ENCODE results near the gene ATG13.
"Not testable (repeated sequence)": the region's sequence is repeated elsewhere in the genome, so short reads cannot be mapped to it uniquely, and the experiment has no call there.

The ATG13 gene

GRCh38 chr11:46617134-46617971, at the start of gene ATG13, which contains the start of gene HARBI1:
TSS of gene ATG13 (plus strand) at chr11:46617553. CDS start at chr11:46644292, 26,739 bp downstream.
TSS of gene HARBI1 (minus strand) at chr11:46617227. CDS start at chr11:46616237, 990 bp downstream.
- DNase-seq, result peak; percentile 96 to 98 (median 96)

- no peak for DNase-seq
Measured at GRCh38 chr11:46570790-46571398, 46.5 kb upstream of the ATG13 start.

- DNase-seq, result no peak
Measured at GRCh38 chr11:46574656-46575055, 42.7 kb upstream of the ATG13 start.

- DNase-seq, result no peak
Measured at GRCh38 chr11:46577058-46577457, 40.3 kb upstream of the ATG13 start.

GRCh38 chr11:46582588-46582987, 34.8 kb upstream of the ATG13 start:
- no peak for DNase-seq

GRCh38 chr11:46583513-46583912, 33.8 kb upstream of the ATG13 start:
- not testable (repeated sequence) for DNase-seq

- no peak for DNase-seq
Measured at GRCh38 chr11:46588131-46588530, 29.2 kb upstream of the ATG13 start.

GRCh38 chr11:46588915-46589314, 28.4 kb upstream of the ATG13 start:
- DNase-seq, result no peak

- DNase-seq, result no peak
Measured at GRCh38 chr11:46590740-46591605, 26.4 kb upstream of the ATG13 start.

- peak; percentile 89 to 93 (median 90) for DNase-seq
Measured at GRCh38 chr11:46593550-46594373, 23.6 kb upstream of the ATG13 start, which contains the start of gene AMBRA1. TSS of gene AMBRA1 (minus strand) at chr11:46594023. CDS start at chr11:46548380, 45,643 bp downstream.

- DNase-seq, result peak; percentile 64 to 78 (median 72)
Measured at GRCh38 chr11:46594374-46594700, 23.0 kb upstream of the ATG13 start.

- DNase-seq, result no peak
Measured at GRCh38 chr11:46594785-46595184, 22.6 kb upstream of the ATG13 start.

GRCh38 chr11:46597155-46597554, 20.2 kb upstream of the ATG13 start:
- no peak for DNase-seq

GRCh38 chr11:46597609-46598219, 19.6 kb upstream of the ATG13 start:
- DNase-seq, result no peak

GRCh38 chr11:46599340-46600193, 17.8 kb upstream of the ATG13 start:
- DNase-seq, result no peak

GRCh38 chr11:46600194-46600960, 17.0 kb upstream of the ATG13 start:
- no peak for DNase-seq

GRCh38 chr11:46601129-46601528, 16.2 kb upstream of the ATG13 start:
- DNase-seq, result peak in 1 of 3 donors; percentile 10

GRCh38 chr11:46603704-46604308, 13.5 kb upstream of the ATG13 start:
- no peak for DNase-seq

- DNase-seq, result no peak
Measured at GRCh38 chr11:46604796-46605195, 12.6 kb upstream of the ATG13 start.

GRCh38 chr11:46607516-46607915, 9.8 kb upstream of the ATG13 start:
- no peak for DNase-seq

All from suppressor macrophage treated with lipopolysaccharide for 1 hour (primary cell).